ENCODE results near the gene KIAA0753.

The KIAA0753 gene

GRCh38 chr17:6534846-6535514 lies 105.5 kb downstream of the KIAA0753 start:
- FAIRE-seq, result no peak
- DNase-seq (ENCODE audit: extremely low spot score, insufficient read length, low read depth), result no peak

GRCh38 chr17:6532441-6532885 lies 108.0 kb downstream of the KIAA0753 start:
- no peak for DNase-seq (ENCODE audit: extremely low spot score, insufficient read length, low read depth)
- FAIRE-seq, result no peak

GRCh38 chr17:6531575-6531974 lies 108.9 kb downstream of the KIAA0753 start:
- FAIRE-seq (no peak), DNase-seq (ENCODE audit: extremely low spot score, insufficient read length, low read depth) (no peak)

GRCh38 chr17:6530324-6530920 lies 110.1 kb downstream of the KIAA0753 start:
- no peak for DNase-seq (ENCODE audit: extremely low spot score, insufficient read length, low read depth)
- FAIRE-seq, result no peak

- FAIRE-seq, result no peak
- DNase-seq (ENCODE audit: extremely low spot score, insufficient read length, low read depth), result no peak
Observed at GRCh38 chr17:6528557-6528956, 112.0 kb downstream of the KIAA0753 start.
